K562 (cell line): ENCODE measurements around the gene CEBPB. TPM values are rescaled to one million over a fixed set of nuclear protein-coding genes. Genes with fewer than 3 reads are reported as not detected.

Experiments
- ARNT ChIP-seq, 2 experiments: fragments of 450-650 bp; IDR thresholded peaks; 2 replicates each; pipeline ENCODE4 v1.6.1; 2016; ENCODE audit warnings: mild to moderate bottlenecking in 1 of 2
- CEBPG ChIP-seq, 3 experiments: fragments of 200-800 bp in 1 of 3; sonication (Bioruptor generic) in 1 of 3; sonication (generic) in 1 of 3; formaldehyde crosslinking in 1 of 3; IDR thresholded peaks in 2 of 3; conservative IDR thresholded peaks in 1 of 3; 2 replicates each; pipeline versions ENCODE4 v1.6.1 to v1.8.0; 2016 to 2022; ENCODE audit warnings: missing compliant biosample characterization in 2 of 3, missing genetic modification characterization in 2 of 3, mild to moderate bottlenecking in 1 of 3, missing genetic modification reagents in 1 of 3
- DIDO1 ChIP-seq: fragments of 450-650 bp; IDR thresholded peaks from 2 replicates; pipeline ENCODE4 v1.6.1; 2016; ENCODE audit warnings: low read depth, missing biosample characterization, missing genetic modification characterization
- ETV1 ChIP-seq: fragments of 450-650 bp; conservative IDR thresholded peaks from 2 replicates; pipeline ENCODE4 v1.6.1; 2016; ENCODE audit warnings: missing genetic modification characterization, control low read depth, low read depth, missing compliant biosample characterization
- HMGXB4 ChIP-seq: sonication (generic); formaldehyde crosslinking; IDR thresholded peaks from 2 replicates; pipeline ENCODE4 v1.8.1; 2023; ENCODE audit warnings: mild to moderate bottlenecking, missing genetic modification reagents
- KDM4B ChIP-seq, 2 experiments: fragments of 450-650 bp in 1 of 2; sonication (generic) in 1 of 2; IDR thresholded peaks; 2 replicates each; pipeline ENCODE4 v1.6.1; 2016 to 2017; ENCODE audit warnings: borderline replicate concordance in 2 of 2, antibody characterized with exemption in 1 of 2, low read depth in 1 of 2, mild to moderate bottlenecking in 1 of 2
- LCOR ChIP-seq: sonication (generic); formaldehyde crosslinking; IDR thresholded peaks from 2 replicates; pipeline ENCODE4 v1.8.0; 2022; ENCODE audit warnings: mild to moderate bottlenecking, missing genetic modification reagents
- MAFK ChIP-seq: IDR thresholded peaks from 2 replicates; pipeline ENCODE4 v1.6.1; 2011; ENCODE audit warnings: low read length, improper control_type of control experiment
- MXI1 ChIP-seq: IDR thresholded peaks from 2 replicates; pipeline ENCODE4 v1.6.1; 2011; ENCODE audit warnings: low read depth, mild to moderate bottlenecking, improper control_type of control experiment, low read length
- MYBL2 ChIP-seq, 2 experiments: fragments of 450-650 bp in 1 of 2; sonication (generic) in 1 of 2; formaldehyde crosslinking in 1 of 2; IDR thresholded peaks; 2 replicates each; pipeline versions ENCODE4 v1.6.1 to v1.8.1; 2017 to 2022; ENCODE audit warnings: borderline replicate concordance in 1 of 2, inconsistent platforms in 1 of 2, low read depth in 1 of 2, mild to moderate bottlenecking in 1 of 2, missing genetic modification reagents in 1 of 2, moderate library complexity in 1 of 2
- RFX1 ChIP-seq: fragments of 450-650 bp; IDR thresholded peaks from 2 replicates; pipeline ENCODE4 v1.6.1; 2016; ENCODE audit warnings: mild to moderate bottlenecking, moderate library complexity
- SRSF7 ChIP-seq: fragments of 200-400 bp; formaldehyde crosslinking; optimal IDR thresholded peaks from 2 replicates; pipeline ENCODE3; 2017; ENCODE audit warnings: mild to moderate bottlenecking, low read depth, low read length
- TBL1XR1 ChIP-seq, 2 experiments: IDR thresholded peaks; 2 replicates each; pipeline ENCODE4 v1.6.1; 2012; ENCODE audit warnings: improper control_type of control experiment in 2 of 2, low read length in 2 of 2, mild to moderate bottlenecking in 1 of 2
- ZFX ChIP-seq: sonication (generic); formaldehyde crosslinking; IDR thresholded peaks from 2 replicates; pipeline ENCODE4 v1.8.0; 2022; ENCODE audit warnings: mild to moderate bottlenecking, missing genetic modification reagents, moderate library complexity
- ZNF589 ChIP-seq: fragments of 200-800 bp; sonication (Bioruptor generic); IDR thresholded peaks from 2 replicates; pipeline ENCODE4 v1.6.1; 2016; ENCODE audit warnings: low read depth, missing genetic modification characterization, missing compliant biosample characterization
- ZNF668 ChIP-seq: fragments of 250-450 bp; sonication (Bioruptor Pico); IDR thresholded peaks from 2 replicates; pipeline ENCODE4 v1.8.0; 2022; ENCODE audit warnings: mild to moderate bottlenecking, inconsistent platforms
- polyA plus RNA-seq, 8 experiments: library from polyadenylated mRNA; depleted of rRNA in 4 of 8; stranded (reverse) in 5 of 8; unstranded in 3 of 8; fragments of >200 nt; fragmentation: Nextera tagmentation in 2 of 8; fragmentation: Illumina TruSeq in 1 of 8; extraction: Ambion mirVana in 2 of 8; extraction: Trizol in 1 of 8; gene quantifications; 2 replicates each; pipeline versions ENCODE4 v1.2.1 to v1.2.3, GENCODE V29; 2011 to 2014; ENCODE audit warnings: inconsistent platforms in 1 of 8, missing spikeins in 1 of 8
- total RNA-seq, 7 experiments: library from RNA; depleted of rRNA in 6 of 7; stranded (reverse); fragments of >200 nt in 6 of 7; fragmentation: Illumina TruSeq in 2 of 7; extraction: Trizol in 2 of 7; gene quantifications; 2 replicates each; pipeline versions ENCODE4 v1.2.1 to v1.2.3, GENCODE V29; 2011 to 2021; ENCODE audit warnings: low replicate concordance in 1 of 7
- TF ChIP-seq, protein P1 (sequence below), 2 experiments: fragments of 450-650 bp in 1 of 2; IDR thresholded peaks; 2 replicates each; pipeline ENCODE4 v1.6.1; 2011 to 2017; ENCODE audit warnings: low read depth in 2 of 2, antibody characterized with exemption in 1 of 2, borderline replicate concordance in 1 of 2, low read length in 1 of 2, mild to moderate bottlenecking in 1 of 2, mixed read lengths in 1 of 2; ENCODE audit not compliant: control insufficient read depth in 1 of 2
- TF ChIP-seq, protein P2 (sequence below): sonication (generic); formaldehyde crosslinking; IDR thresholded peaks from 2 replicates; pipeline ENCODE4 v1.8.1; 2023; ENCODE audit warnings: mild to moderate bottlenecking, missing genetic modification reagents

Gene CEBPB
- total and polyA plus RNA-seq, 9 of the 15 experiments (the other 6 are each of a cell fraction or from before 2014, with no cell fraction given): 1.2 to 72.6 (median 7.8) TPM

GRCh38 chr20:50192364-50193198 lies 2.0 kb downstream of the CEBPB start (continued):
- TF ChIP-seq, protein P1, sequence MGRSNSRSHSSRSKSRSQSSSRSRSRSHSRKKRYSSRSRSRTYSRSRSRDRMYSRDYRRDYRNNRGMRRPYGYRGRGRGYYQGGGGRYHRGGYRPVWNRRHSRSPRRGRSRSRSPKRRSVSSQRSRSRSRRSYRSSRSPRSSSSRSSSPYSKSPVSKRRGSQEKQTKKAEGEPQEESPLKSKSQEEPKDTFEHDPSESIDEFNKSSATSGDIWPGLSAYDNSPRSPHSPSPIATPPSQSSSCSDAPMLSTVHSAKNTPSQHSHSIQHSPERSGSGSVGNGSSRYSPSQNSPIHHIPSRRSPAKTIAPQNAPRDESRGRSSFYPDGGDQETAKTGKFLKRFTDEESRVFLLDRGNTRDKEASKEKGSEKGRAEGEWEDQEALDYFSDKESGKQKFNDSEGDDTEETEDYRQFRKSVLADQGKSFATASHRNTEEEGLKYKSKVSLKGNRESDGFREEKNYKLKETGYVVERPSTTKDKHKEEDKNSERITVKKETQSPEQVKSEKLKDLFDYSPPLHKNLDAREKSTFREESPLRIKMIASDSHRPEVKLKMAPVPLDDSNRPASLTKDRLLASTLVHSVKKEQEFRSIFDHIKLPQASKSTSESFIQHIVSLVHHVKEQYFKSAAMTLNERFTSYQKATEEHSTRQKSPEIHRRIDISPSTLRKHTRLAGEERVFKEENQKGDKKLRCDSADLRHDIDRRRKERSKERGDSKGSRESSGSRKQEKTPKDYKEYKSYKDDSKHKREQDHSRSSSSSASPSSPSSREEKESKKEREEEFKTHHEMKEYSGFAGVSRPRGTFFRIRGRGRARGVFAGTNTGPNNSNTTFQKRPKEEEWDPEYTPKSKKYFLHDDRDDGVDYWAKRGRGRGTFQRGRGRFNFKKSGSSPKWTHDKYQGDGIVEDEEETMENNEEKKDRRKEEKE (IDR thresholded peaks at IDR 0.05; ENCODE audit: borderline replicate concordance in 1 of 2, control insufficient read depth in 1 of 2, low read depth in 2 of 2, low read length in 1 of 2): no peak
- TF ChIP-seq SRSF7 (no peak), MYBL2 (IDR thresholded peaks at IDR 0.05; ENCODE audit: low read depth) (no peak; the same call in 1 of the 2 replicates), MYBL2 (CRISPR knock-in tag; IDR thresholded peaks at IDR 0.05; ENCODE audit: borderline replicate concordance) (no peak), KDM4B (IDR thresholded peaks at IDR 0.05; ENCODE audit: borderline replicate concordance in 2 of 2, low read depth in 1 of 2) (no peak), ETV1 (tag) (no peak), ZNF589 (CRISPR knock-in tag) (peak; percentile 78), ZFX (CRISPR knock-in tag) (peak; percentile 41; the same call in 1 of the 2 replicates), MAFK (peak; percentile 10; the same call in 1 of the 2 replicates), ARNT (IDR thresholded peaks at IDR 0.05) (peak; percentile 38 to 65; a peak in 2 of 4 replicates), DIDO1 (tag) (no peak), RFX1 (no peak), ZNF668 (no peak), LCOR (CRISPR knock-in tag) (no peak), HMGXB4 (CRISPR knock-in tag) (no peak), TBL1XR1 (IDR thresholded peaks at IDR 0.05; ENCODE audit: low read length in 2 of 2) (0 out of 4 replicates have a peak, but pooled peaks have one; percentile 52 to 80), CEBPG (CRISPR knock-in tag; IDR thresholded peaks at IDR 0.05) (peak; percentile 98), CEBPG (tag; conservative IDR thresholded peaks at IDR 0.05 in 1 of 2, IDR thresholded peaks at IDR 0.05 in 1 of 2) (peak; percentile 99), MXI1 (peak; percentile 97)
- TF ChIP-seq, protein P2, sequence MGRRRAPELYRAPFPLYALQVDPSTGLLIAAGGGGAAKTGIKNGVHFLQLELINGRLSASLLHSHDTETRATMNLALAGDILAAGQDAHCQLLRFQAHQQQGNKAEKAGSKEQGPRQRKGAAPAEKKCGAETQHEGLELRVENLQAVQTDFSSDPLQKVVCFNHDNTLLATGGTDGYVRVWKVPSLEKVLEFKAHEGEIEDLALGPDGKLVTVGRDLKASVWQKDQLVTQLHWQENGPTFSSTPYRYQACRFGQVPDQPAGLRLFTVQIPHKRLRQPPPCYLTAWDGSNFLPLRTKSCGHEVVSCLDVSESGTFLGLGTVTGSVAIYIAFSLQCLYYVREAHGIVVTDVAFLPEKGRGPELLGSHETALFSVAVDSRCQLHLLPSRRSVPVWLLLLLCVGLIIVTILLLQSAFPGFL (CRISPR knock-in tag): no peak
